HG03280 (cell line): ENCODE results near the gene ITGAL.
"Not testable (repeated sequence)": the region's sequence is repeated elsewhere in the genome, so short reads cannot be mapped to it uniquely, and the experiment has no call there.

ENCODE experiments used
- ATAC-seq: cut with Tn5 transposase; IDR thresholded peaks from one replicate; pipeline ENCODE4 v1.9.1; 2021; ENCODE audit warnings: mild to moderate bottlenecking, moderate library complexity; ENCODE audit not compliant: unreplicated experiment

ITGAL gene

DNA sequence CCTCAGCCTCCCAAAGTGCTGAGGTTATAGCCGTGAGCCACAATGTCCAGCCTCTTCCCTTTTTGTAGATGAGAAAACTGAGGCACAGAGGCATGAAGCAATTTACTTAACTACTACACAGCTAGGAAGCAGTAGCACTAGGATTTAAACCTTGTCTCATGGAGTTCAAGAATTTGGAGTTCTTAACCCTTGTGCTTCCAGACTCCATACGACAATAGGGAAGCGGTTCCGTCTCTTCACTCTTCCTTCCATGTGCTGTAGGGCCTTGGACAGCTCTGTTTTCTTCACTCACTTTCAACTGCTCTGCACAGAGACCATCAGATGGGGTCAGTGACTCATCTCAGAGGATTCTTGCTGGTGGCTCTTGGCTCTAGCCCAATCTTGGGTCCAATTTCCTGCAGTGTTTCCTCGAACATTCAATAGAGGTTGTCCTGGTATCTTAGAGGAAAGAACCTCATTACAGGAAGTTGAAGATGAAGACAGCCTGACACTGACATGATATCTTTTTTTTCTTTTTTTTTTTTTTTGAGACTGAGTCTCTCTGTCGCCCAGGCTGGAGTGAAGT is 19.3 kb downstream of the ITGAL start:
- ATAC-seq = no peak

DNA sequence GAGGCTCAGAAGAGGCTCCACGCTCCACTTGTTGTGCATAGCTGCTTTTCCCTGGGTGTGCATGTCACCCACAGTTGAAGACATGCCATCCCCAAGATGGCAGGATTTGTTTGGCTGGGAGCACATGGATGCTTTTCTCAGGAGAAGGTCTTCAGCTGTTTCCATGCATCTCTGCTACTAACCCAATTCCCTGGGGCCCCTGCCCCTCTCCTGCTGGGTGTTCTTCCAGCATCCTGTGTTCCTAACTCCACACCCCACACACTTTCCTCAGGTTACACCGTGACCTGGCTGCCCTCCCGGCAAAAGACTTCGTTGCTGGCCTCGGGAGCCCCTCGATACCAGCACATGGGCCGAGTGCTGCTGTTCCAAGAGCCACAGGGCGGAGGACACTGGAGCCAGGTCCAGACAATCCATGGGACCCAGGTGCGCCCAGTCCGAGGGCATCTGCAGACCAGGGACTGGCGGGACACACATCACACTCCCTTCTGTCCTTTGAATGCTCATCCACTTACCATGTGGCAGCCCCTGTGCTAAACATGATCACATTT is 21.5 kb downstream of the ITGAL start:
- no peak for ATAC-seq

- ATAC-seq = no peak
Observed at GRCh38 chr16:30494709-30495108, 22.2 kb downstream of the ITGAL start.

DNA sequence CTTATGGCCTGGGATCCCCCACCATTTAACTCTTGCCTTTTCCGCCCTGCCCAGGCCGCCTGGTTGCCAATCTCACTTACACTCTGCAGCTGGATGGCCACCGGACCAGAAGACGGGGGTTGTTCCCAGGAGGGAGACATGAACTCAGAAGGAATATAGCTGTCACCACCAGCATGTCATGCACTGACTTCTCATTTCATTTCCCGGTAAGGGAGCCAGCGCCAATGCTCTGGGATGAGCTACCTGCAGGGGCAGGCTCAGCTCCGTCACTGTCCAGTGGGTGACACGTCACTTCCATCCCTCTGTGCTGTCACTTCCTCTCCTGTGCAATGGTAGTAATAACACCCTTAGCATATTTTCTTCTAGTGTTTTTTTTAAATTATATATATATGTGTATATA is 26.7 kb downstream of the ITGAL start:
- no peak for ATAC-seq

DNA sequence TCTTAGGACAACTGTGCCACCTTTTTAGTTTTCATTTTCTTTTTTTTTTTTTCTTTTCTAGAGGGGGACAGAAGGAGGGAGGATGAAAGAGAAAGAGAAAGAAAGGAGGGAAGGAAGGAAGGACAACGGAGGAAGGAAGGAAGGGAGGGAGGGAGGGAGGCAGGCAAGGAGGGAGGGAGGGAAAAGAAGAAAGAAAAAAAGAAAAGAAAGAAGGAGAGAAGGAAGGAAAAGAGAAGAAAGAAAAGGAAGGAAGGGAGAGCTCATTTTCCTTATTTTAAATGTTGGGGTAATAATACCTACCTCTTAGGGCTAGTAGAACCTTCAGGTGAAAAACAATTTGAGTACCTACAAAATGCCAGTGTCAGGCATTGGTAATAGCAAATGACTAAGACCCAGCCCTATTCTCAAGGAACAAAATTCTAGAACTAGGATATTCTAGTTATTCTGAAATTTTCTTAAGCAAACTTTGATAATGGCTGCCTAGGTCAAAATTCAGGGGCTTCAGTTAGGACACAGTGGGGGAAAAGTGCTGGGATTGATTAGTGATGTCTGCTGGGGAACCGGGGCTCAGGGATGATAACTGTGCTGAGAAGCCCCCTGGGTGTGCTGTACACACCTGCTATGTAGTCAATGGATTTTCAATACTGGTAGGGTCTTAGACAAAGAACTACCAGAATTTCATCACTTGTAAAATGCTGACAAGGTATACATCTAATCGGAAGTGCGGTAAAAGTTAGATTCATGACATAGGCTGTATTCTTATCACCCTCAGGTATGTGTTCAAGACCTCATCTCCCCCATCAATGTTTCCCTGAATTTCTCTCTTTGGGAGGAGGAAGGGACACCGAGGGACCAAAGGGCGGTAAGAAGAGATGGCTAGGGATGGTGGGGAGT is 31.1 kb downstream of the ITGAL start:
- ATAC-seq = no peak

GRCh38 chr16:30509081-30509765 is 36.7 kb downstream of the ITGAL start:
- ATAC-seq = no peak

- no peak for ATAC-seq
Observed at GRCh38 chr16:30510376-30510938, 37.9 kb downstream of the ITGAL start.

DNA sequence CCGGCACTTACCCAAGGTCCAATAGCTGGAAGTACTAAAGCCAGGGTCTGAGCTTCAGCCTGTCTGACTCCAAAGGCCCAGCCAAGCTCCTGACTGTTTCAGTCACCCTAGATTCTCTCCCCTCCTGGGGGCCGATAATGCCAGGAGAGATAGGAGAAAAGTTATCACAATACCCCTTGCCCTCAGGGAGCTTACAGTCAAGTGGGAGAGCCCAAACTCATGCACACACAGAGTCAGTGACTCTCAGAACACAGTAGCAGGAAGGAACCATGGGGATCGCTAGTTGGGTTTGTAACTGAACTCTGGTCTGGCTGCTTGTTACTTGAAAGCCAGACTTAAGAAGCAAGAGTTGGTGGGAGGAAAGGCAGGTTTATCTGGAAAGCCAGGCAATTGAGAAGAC is 39.0 kb downstream of the ITGAL start:
- ATAC-seq = no peak

- no peak for ATAC-seq
Observed at GRCh38 chr16:30515275-30515674, 42.7 kb downstream of the ITGAL start.

DNA sequence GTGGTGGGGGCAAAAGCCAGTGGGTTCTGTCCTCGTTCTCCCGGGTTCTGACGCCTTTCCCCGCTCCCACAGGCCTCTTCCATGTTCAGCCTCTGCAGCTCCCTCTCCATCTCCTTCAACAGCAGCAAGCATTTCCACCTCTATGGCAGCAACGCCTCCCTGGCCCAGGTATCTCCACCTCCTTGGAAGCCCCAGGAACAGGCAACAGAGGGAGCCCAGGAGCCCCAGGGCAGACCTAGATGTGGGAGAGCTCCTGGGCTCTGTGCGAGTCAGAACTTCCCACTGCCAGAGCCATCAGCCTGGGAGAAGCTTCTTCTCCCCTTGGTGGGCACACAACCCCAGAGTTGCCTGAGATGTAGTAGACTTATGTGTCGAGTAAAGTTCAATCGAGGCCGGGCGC is 46.0 kb downstream of the ITGAL start:
- no peak for ATAC-seq

DNA sequence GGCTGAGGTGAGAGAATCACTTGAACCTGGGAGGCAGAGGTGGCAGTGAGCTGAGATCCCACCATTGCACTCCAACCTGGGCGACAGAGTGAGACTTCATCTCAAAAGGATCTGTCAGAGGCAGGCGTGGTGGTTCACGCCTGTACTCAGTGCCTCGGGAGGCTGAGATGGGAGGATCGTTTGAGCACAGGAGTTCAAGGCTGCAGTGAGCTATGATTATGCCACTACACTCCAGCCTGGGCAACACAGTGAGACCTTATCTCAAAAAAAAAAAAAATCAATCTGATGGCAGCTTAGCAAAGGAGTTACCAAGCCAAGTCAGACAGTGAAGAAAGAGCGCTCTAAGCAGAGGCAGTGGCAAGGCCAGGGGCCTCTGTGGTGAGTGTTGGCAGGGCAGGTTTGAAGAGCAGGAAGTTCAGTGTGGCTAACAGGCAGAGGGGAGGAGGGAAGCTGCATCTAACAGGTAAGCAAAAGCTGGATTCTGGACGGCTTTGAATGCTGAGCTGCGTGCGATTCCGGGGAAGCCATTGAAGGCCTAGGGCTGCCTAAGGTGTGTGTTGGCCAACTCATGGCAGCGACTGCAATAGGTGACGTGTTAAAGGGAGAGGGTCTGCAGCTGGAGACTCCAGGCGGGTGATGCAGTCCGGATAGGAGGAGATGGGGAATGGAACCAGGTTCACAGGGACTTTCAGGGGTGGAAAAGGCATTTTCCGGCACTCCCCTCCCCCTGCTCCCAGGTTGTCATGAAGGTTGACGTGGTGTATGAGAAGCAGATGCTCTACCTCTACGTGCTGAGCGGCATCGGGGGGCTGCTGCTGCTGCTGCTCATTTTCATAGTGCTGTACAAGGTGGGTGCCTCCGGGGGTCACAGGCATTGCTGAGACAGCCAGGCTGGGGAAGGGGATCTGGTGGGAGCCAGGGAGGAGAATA is 46.8 kb downstream of the ITGAL start:
- ATAC-seq = no peak

- no peak for ATAC-seq
Observed at GRCh38 chr16:30521476-30521872, 48.9 kb downstream of the ITGAL start.

DNA sequence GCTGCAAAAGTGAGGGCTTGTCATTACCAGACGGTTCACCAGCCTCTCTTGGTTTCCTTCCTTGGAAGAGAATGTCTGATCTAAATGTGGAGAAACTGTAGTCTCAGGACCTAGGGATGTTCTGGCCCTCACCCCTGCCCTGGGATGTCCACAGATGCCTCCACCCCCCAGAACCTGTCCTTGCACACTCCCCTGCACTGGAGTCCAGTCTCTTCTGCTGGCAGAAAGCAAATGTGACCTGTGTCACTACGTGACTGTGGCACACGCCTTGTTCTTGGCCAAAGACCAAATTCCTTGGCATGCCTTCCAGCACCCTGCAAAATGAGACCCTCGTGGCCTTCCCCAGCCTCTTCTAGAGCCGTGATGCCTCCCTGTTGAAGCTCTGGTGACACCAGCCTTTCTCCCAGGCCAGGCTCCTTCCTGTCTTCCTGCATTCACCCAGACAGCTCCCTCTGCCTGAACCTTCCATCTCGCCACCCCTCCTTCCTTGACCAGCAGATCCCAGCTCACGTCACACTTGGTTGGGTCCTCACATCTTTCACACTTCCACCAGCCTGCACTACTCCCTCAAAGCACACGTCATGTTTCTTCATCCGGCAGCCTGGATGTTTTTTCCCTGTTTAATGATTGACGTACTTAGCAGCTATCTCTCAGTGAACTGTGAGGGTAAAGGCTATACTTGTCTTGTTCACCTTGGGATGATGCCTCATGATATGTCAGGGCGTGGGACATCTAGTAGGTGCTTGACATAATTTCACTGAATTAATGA is 49.5 kb downstream of the ITGAL start:
- no peak for ATAC-seq

DNA sequence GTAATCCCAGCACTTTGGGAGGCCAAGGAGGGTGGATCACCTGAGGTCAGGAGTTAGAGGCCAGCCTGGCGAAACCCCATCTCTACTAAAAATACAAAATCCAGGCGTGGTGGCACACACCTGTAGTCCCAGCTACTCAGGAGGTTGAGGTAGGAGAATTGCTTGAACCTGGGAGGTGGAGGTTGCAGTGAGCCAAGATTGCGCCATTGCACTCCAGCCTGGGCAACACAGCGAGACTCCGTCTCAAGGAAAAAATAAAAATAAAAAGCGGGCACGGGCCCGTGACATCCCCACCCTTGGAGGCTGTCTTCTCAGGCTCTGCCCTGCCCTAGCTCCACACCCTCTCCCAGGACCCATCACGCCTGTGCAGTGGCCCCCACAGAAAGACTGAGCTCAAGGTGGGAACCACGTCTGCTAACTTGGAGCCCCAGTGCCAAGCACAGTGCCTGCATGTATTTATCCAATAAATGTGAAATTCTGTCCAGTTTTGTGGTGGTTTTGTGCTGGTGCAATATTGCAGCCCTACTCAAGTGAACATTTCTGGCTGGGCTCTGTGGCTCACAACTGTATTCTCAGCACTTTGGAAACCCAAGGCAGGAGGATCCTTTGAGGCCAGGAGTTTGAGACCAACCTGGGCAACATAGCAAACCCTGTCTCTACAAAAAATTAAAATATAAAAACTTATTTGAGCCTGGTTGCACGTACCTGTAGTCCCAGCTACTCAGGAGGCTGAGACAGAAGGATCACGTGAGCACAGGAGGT is 50.3 kb downstream of the ITGAL start:
- not testable (repeated sequence) for ATAC-seq

GRCh38 chr16:30523768-30524574 is 51.4 kb downstream of the ITGAL start:
- no peak for ATAC-seq

GRCh38 chr16:30524575-30525568 is 52.3 kb downstream of the ITGAL start:
- no peak for ATAC-seq

DNA sequence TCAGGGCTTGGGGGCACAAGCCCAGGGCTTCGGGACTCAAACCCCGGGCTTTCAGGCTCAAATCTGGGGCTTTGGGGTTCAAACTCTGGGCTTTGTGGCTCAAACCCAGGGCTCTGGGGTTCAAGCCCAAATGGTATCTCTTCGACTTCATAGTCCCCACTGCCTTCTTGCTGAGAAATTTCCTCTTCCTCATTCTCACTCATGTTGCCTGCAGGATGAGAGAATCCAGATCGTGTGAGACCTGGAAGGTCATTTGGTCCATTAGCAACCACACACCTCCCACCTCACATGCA is 53.2 kb downstream of the ITGAL start:
- no peak for ATAC-seq
